ENCODE results near the gene MLLT10. TPM values are rescaled to one million over a fixed set of nuclear protein-coding genes. Genes with fewer than 3 reads are reported as not detected.

The MLLT10 gene
- total RNA-seq, 1 donor from 2014 or later = 61.3 TPM

DNA sequence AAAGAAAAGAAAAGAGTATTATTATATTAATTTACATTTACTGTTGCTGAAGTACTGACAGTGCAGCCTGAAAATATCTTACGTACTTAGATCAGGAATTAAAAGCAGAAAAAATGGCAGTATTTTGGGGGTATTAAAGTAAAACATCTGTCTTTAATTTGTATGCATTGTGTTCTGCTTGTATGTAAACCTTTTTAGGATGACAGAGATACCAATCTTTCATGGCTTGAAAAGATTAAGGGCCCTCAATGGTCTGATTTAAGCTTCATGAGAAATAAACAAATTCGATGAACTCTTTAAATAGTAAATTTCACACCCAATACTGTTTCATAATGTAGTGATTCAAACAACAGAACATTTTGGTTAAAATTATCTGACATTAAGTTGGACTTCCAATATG is 116.3 kb downstream of the MLLT10 start:
- no peak overlapping the region for H3K9ac ChIP-seq
- H3K27ac ChIP-seq = no peak overlapping the region
- Mint-ChIP-seq H3K4me1 (no peaks in the 10 kb centered on the region), H3K9me3 (no peaks in the 10 kb centered on the region), H3K4me3 (no peak overlapping the region), H3K36me3 (peaks cover 13% of the 10 kb centered on the region), H3K27me3 (ENCODE audit: insufficient read depth, low read depth) (no peaks in the 10 kb centered on the region), H3K27ac (no peak overlapping the region)
- no peak for DNase-seq (ENCODE audit: low spot score)
- H3K9me3 ChIP-seq (ENCODE audit: low read depth) = no peaks in the 10 kb centered on the region
- H3F3A ChIP-seq (ENCODE audit: low read depth) = no peaks in the 10 kb centered on the region
- H3K27me3 ChIP-seq = no peaks in the 10 kb centered on the region
- no peak overlapping the region for H3K4me3 ChIP-seq
- no peak overlapping the region for H2AFZ ChIP-seq (replicated peaks)
- no peaks in the 10 kb centered on the region for H3K4me1 ChIP-seq
- no peak overlapping the region for H3K4me2 ChIP-seq
- peaks cover 97% of the 10 kb centered on the region for H3K79me2 ChIP-seq (ENCODE audit: low read depth)
- TF ChIP-seq EZH2phosphoT487 (IDR thresholded peaks at IDR 0.05) = no peak
- TF ChIP-seq EZH2 (IDR thresholded peaks at IDR 0.05) = no peak
- TF ChIP-seq, protein P1, sequence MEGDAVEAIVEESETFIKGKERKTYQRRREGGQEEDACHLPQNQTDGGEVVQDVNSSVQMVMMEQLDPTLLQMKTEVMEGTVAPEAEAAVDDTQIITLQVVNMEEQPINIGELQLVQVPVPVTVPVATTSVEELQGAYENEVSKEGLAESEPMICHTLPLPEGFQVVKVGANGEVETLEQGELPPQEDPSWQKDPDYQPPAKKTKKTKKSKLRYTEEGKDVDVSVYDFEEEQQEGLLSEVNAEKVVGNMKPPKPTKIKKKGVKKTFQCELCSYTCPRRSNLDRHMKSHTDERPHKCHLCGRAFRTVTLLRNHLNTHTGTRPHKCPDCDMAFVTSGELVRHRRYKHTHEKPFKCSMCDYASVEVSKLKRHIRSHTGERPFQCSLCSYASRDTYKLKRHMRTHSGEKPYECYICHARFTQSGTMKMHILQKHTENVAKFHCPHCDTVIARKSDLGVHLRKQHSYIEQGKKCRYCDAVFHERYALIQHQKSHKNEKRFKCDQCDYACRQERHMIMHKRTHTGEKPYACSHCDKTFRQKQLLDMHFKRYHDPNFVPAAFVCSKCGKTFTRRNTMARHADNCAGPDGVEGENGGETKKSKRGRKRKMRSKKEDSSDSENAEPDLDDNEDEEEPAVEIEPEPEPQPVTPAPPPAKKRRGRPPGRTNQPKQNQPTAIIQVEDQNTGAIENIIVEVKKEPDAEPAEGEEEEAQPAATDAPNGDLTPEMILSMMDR (IDR thresholded peaks at IDR 0.05) = no peak
- H4K20me1 ChIP-seq (ENCODE audit: low read depth) = peaks cover 19% of the 10 kb centered on the region
- H3K36me3 ChIP-seq = peaks cover 5% of the 10 kb centered on the region

DNA sequence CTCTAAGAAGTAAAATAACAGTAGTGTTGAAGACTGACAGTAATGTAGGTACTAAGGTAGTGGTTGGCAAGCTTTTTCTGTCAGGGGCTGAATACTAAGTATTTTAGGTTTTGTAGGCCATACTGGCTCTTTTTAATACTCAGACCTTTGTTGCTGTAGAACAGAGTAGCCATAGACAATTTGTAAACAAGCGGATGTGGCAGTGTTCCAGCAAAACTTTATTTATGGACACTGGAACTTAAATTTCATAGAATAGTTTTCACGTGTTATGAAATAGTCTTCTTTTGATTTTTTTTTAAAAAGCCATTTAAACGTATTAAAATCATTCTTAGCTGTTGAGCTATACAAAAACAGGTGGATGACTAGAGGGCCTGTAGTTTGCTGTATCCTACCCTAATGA is 121.2 kb downstream of the MLLT10 start:
- TF ChIP-seq EZH2phosphoT487 (IDR thresholded peaks at IDR 0.05) (no peak), EZH2 (IDR thresholded peaks at IDR 0.05) (no peak)
- TF ChIP-seq, protein P1 (IDR thresholded peaks at IDR 0.05) = no peak
- H3K9me3 ChIP-seq (ENCODE audit: low read depth) = no peaks in the 10 kb centered on the region
- H3K4me1 Mint-ChIP-seq = no peaks in the 10 kb centered on the region
- no peak overlapping the region for H3K9ac ChIP-seq
- H3F3A ChIP-seq (ENCODE audit: low read depth) = peaks cover 8% of the 10 kb centered on the region
- peaks cover 8% of the 10 kb centered on the region for H4K20me1 ChIP-seq (ENCODE audit: low read depth)
- H3K27me3 ChIP-seq = no peaks in the 10 kb centered on the region
- no peak overlapping the region for H3K4me3 Mint-ChIP-seq
- no peaks in the 10 kb centered on the region for H3K27me3 Mint-ChIP-seq (ENCODE audit: insufficient read depth, low read depth)
- peaks cover 98% of the 10 kb centered on the region for H3K79me2 ChIP-seq (ENCODE audit: low read depth)
- no peak overlapping the region for H3K4me2 ChIP-seq
- no peak overlapping the region for H3K27ac ChIP-seq
- peaks cover 7% of the 10 kb centered on the region for H3K36me3 Mint-ChIP-seq
- no peak for DNase-seq (ENCODE audit: low spot score)
- no peaks in the 10 kb centered on the region for H3K4me1 ChIP-seq
- no peak overlapping the region for H3K4me3 ChIP-seq
- no peaks in the 10 kb centered on the region for H3K9me3 Mint-ChIP-seq
- H3K36me3 ChIP-seq = no peaks in the 10 kb centered on the region
- H3K27ac Mint-ChIP-seq = no peak overlapping the region
- no peak overlapping the region for H2AFZ ChIP-seq (replicated peaks)

DNA sequence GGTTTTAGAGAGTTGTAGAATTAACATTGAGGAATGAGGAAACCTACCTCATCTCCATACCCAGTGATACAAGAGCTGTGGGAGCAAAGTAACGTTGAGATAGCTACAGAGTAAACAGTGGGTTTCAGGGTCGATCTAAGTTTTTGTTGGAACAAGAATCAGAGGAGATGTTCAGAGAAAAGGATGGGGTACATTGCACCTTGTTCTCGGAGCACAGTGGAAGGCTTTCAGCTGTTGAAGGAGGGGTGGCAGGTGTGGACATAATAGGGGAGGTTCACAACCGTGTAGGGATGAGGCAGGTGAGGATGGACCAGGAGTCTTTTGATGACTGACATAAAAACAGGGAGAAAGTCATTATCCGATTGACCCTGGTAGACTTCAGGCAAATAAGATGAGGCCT is 121.7 kb downstream of the MLLT10 start:
- Histone ChIP-seq H3K4me1 (no peaks in the 10 kb centered on the region), H3K4me2 (no peak overlapping the region), H3K27me3 (no peaks in the 10 kb centered on the region), H3K9me3 (ENCODE audit: low read depth) (no peaks in the 10 kb centered on the region), H3K79me2 (ENCODE audit: low read depth) (peaks cover 98% of the 10 kb centered on the region), H3K4me3 (no peak overlapping the region), H3K27ac (no peak overlapping the region), H4K20me1 (ENCODE audit: low read depth) (peaks cover 8% of the 10 kb centered on the region), H3K9ac (no peak overlapping the region), H2AFZ (replicated peaks) (no peak overlapping the region), H3F3A (ENCODE audit: low read depth) (peaks cover 8% of the 10 kb centered on the region), H3K36me3 (no peaks in the 10 kb centered on the region)
- no peak overlapping the region for H3K4me3 Mint-ChIP-seq
- H3K4me1 Mint-ChIP-seq = no peaks in the 10 kb centered on the region
- H3K9me3 Mint-ChIP-seq = no peaks in the 10 kb centered on the region
- peaks cover 7% of the 10 kb centered on the region for H3K36me3 Mint-ChIP-seq
- H3K27ac Mint-ChIP-seq = no peak overlapping the region
- no peaks in the 10 kb centered on the region for H3K27me3 Mint-ChIP-seq (ENCODE audit: insufficient read depth, low read depth)
- TF ChIP-seq EZH2 (IDR thresholded peaks at IDR 0.05) = no peak
- TF ChIP-seq, protein P1 (IDR thresholded peaks at IDR 0.05) = no peak
- TF ChIP-seq EZH2phosphoT487 (IDR thresholded peaks at IDR 0.05) = no peak
- DNase-seq (ENCODE audit: low spot score) = no peak

Measured in neural progenitor cell (in vitro differentiated cells).